HepG2 (cell line): ENCODE measurements around the gene EGLN2. TPM values are rescaled to one million over a fixed set of nuclear protein-coding genes. Genes with fewer than 3 reads are reported as not detected.

Source experiments
- ETV5 ChIP-seq: IDR thresholded peaks from 2 replicates; pipeline ENCODE4 v1.6.1; 2018; ENCODE audit warnings: missing biosample characterization, missing genetic modification reagents, inconsistent platforms, borderline replicate concordance
- FOXK1 ChIP-seq: sonication (generic); formaldehyde crosslinking; IDR thresholded peaks from 2 replicates; pipeline ENCODE4 v1.4.0; 2020; ENCODE audit warnings: low read depth, missing genetic modification reagents, borderline replicate concordance
- KDM2A ChIP-seq: sonication (generic); formaldehyde crosslinking; IDR thresholded peaks from 2 replicates; pipeline ENCODE4 v1.4.0; 2020; ENCODE audit warnings: low read depth, missing genetic modification reagents, borderline replicate concordance
- KLF15 ChIP-seq: sonication (generic); formaldehyde crosslinking; IDR thresholded peaks from 2 replicates; pipeline ENCODE4 v1.8.1; 2023; ENCODE audit warnings: borderline replicate concordance, mild to moderate bottlenecking, inconsistent platforms, missing genetic modification reagents, mixed read lengths
- MEIS1 ChIP-seq: sonication (generic); formaldehyde crosslinking; IDR thresholded peaks from 2 replicates; pipeline ENCODE4 v1.9.0; 2021; ENCODE audit warnings: mild to moderate bottlenecking, missing genetic modification reagents, moderate library complexity, borderline replicate concordance
- MLLT10 ChIP-seq: sonication (generic); formaldehyde crosslinking; IDR thresholded peaks from 2 replicates; pipeline ENCODE4 v1.4.0; 2020; ENCODE audit warnings: missing genetic modification reagents
- NR1H2 ChIP-seq: sonication (generic); formaldehyde crosslinking; IDR thresholded peaks from 2 replicates; pipeline ENCODE4 v1.8.1; 2022; ENCODE audit warnings: low read depth, missing genetic modification reagents, borderline replicate concordance
- POLR2G ChIP-seq: fragments of 200-400 bp; formaldehyde crosslinking; IDR thresholded peaks from 2 replicates; pipeline ENCODE4 v1.6.1; 2018; ENCODE audit warnings: mild to moderate bottlenecking, low read depth, low read length, moderate library complexity
- RAD21 ChIP-seq: fragments of 450-650 bp; formaldehyde crosslinking; IDR thresholded peaks from 2 replicates; pipeline ENCODE4 v1.5.0; 2020; ENCODE audit warnings: mild to moderate bottlenecking
- SAFB2 ChIP-seq: sonication (generic); formaldehyde crosslinking; IDR thresholded peaks from 2 replicates; pipeline ENCODE4 v1.5.1; 2020; ENCODE audit warnings: missing genetic modification reagents, low read depth, mild to moderate bottlenecking, borderline replicate concordance
- TCF7L2 ChIP-seq: IDR thresholded peaks from 2 replicates; pipeline ENCODE4 v1.6.1; 2011; ENCODE audit warnings: mild to moderate bottlenecking, low read depth, low read length, moderate library complexity
- ZNF670 ChIP-seq: sonication (generic); formaldehyde crosslinking; IDR thresholded peaks from 2 replicates; pipeline ENCODE4 v1.8.0; 2022; ENCODE audit warnings: mild to moderate bottlenecking, missing genetic modification reagents, borderline replicate concordance
- ZNF772 ChIP-seq: sonication (generic); formaldehyde crosslinking; IDR thresholded peaks from 2 replicates; pipeline ENCODE4 v1.5.0; 2020; ENCODE audit warnings: mild to moderate bottlenecking, missing genetic modification reagents
- ZSCAN22 ChIP-seq: sonication (generic); formaldehyde crosslinking; IDR thresholded peaks from 2 replicates; pipeline ENCODE4 v1.4.0; 2020; ENCODE audit warnings: mild to moderate bottlenecking, missing genetic modification reagents
- polyA plus RNA-seq, 8 experiments: library from polyadenylated mRNA; depleted of rRNA in 3 of 8; stranded (reverse) in 7 of 8; unstranded in 1 of 8; fragments of >200 nt; fragmentation: Illumina TruSeq in 4 of 8; extraction: Trizol in 4 of 8; gene quantifications; 2 replicates each; pipeline versions ENCODE4 v1.2.1 to v1.2.3, GENCODE V29; 2011 to 2016; ENCODE audit warnings: low read depth in 4 of 8, missing spikeins in 1 of 8, mixed read lengths in 1 of 8; ENCODE audit not compliant: insufficient read depth in 1 of 8
- total RNA-seq, 5 experiments: library from RNA; depleted of rRNA; stranded (reverse); fragments of >200 nt; fragmentation: Illumina TruSeq; extraction: Trizol; gene quantifications; 2 replicates each; pipeline ENCODE4 v1.2.3, GENCODE V29; 2016; ENCODE audit warnings: low read depth in 1 of 5
- TF ChIP-seq, protein P1 (sequence below): sonication (generic); formaldehyde crosslinking; IDR thresholded peaks from 2 replicates; pipeline ENCODE4 v1.9.0; 2021; ENCODE audit warnings: missing genetic modification reagents, mild to moderate bottlenecking, borderline replicate concordance
- TF ChIP-seq, protein P2 (sequence below): sonication (generic); formaldehyde crosslinking; IDR thresholded peaks from 2 replicates; pipeline ENCODE4 v1.5.0; 2020; ENCODE audit warnings: missing genetic modification reagents
- TF ChIP-seq, protein P3 (sequence below): sonication (generic); formaldehyde crosslinking; IDR thresholded peaks from 2 replicates; pipeline ENCODE4 v1.8.0; 2022; ENCODE audit warnings: mild to moderate bottlenecking, missing genetic modification reagents; ENCODE audit not compliant: insufficient replicate concordance
- TF ChIP-seq, protein P4 (sequence below): sonication (generic); formaldehyde crosslinking; IDR thresholded peaks from 2 replicates; pipeline ENCODE4 v1.4.0; 2020; ENCODE audit warnings: mild to moderate bottlenecking, missing genetic modification reagents
- TF ChIP-seq, protein P5 (sequence below): IDR thresholded peaks from 2 replicates; pipeline ENCODE4 v1.6.1; 2018; ENCODE audit warnings: missing genetic modification reagents
- TF ChIP-seq, protein P6 (sequence below): sonication (generic); formaldehyde crosslinking; IDR thresholded peaks from 2 replicates; pipeline ENCODE4 v1.5.0; 2020; ENCODE audit warnings: missing genetic modification reagents

EGLN2 gene
- total and polyA plus RNA-seq, 2 of the 13 experiments (the other 11 are each of a cell fraction or from before 2014, with no cell fraction given): 16.5 to 40.8 TPM

DNA sequence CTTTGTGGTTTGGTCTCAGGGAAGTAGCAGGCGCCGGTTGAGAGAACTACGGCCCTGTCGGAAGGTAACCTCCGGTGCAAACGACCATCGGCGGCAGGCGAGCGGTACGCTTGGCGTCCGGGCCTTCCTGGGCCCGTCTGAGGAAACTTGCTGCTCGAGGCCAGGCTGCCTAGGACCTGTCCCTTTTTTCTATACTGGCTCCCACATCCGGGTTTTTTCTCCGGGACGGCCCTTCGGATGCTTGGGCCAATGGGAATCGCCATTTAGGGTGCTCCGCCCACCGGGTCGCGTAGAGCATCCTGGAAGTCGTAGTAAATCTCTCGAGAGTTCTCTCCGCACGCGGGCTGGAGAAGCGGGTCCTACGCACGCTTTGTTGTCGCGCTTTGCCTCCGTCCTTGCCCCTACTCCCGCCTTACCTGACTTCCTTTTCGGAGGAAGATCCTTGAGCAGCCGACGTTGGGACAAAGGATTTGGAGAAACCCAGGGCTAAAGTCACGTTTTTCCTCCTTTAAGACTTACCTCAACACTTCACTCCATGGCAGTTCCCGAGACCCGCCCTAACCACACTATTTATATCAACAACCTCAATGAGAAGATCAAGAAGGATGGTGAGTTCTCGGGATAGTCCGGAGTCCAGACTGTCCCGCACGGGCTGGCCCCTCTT is 48.0 kb upstream of the EGLN2 start, which contains the start of gene SNRPA (continued):
- TF ChIP-seq, protein P1, sequence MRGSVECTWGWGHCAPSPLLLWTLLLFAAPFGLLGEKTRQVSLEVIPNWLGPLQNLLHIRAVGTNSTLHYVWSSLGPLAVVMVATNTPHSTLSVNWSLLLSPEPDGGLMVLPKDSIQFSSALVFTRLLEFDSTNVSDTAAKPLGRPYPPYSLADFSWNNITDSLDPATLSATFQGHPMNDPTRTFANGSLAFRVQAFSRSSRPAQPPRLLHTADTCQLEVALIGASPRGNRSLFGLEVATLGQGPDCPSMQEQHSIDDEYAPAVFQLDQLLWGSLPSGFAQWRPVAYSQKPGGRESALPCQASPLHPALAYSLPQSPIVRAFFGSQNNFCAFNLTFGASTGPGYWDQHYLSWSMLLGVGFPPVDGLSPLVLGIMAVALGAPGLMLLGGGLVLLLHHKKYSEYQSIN: no peak
- TF ChIP-seq ZNF670 (CRISPR knock-in tag): 0 out of 2 replicates have a peak, but pooled peaks have one; percentile 72
- no peak for TF ChIP-seq ZSCAN22 (CRISPR knock-in tag)
- no peak for TF ChIP-seq RAD21 (CRISPR knock-in tag)
- TF ChIP-seq ETV5: no peak
- no peak for TF ChIP-seq KLF15 (CRISPR knock-in tag)
- TF ChIP-seq, protein P2, sequence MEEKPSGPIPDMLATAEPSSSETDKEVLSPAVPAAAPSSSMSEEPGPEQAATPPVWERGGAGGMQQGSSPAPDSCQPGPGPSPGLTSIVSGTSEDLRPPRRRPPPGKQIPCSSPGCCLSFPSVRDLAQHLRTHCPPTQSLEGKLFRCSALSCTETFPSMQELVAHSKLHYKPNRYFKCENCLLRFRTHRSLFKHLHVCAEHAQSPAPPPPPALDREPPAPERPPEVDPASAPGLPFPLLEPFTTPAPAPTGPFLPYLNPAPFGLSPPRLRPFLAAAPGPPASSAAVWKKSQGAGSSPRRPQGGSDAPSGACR (CRISPR knock-in tag): peak; percentile 46; the same call in 1 of the 2 replicates
- TF ChIP-seq KDM2A (CRISPR knock-in tag): peak; percentile 16; the same call in 1 of the 2 replicates
- TF ChIP-seq, protein P3, sequence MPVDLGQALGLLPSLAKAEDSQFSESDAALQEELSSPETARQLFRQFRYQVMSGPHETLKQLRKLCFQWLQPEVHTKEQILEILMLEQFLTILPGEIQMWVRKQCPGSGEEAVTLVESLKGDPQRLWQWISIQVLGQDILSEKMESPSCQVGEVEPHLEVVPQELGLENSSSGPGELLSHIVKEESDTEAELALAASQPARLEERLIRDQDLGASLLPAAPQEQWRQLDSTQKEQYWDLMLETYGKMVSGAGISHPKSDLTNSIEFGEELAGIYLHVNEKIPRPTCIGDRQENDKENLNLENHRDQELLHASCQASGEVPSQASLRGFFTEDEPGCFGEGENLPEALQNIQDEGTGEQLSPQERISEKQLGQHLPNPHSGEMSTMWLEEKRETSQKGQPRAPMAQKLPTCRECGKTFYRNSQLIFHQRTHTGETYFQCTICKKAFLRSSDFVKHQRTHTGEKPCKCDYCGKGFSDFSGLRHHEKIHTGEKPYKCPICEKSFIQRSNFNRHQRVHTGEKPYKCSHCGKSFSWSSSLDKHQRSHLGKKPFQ (CRISPR knock-in tag): no peak
- peak; percentile 15; the same call in 1 of the 2 replicates for TF ChIP-seq FOXK1 (CRISPR knock-in tag)
- TF ChIP-seq, protein P4, sequence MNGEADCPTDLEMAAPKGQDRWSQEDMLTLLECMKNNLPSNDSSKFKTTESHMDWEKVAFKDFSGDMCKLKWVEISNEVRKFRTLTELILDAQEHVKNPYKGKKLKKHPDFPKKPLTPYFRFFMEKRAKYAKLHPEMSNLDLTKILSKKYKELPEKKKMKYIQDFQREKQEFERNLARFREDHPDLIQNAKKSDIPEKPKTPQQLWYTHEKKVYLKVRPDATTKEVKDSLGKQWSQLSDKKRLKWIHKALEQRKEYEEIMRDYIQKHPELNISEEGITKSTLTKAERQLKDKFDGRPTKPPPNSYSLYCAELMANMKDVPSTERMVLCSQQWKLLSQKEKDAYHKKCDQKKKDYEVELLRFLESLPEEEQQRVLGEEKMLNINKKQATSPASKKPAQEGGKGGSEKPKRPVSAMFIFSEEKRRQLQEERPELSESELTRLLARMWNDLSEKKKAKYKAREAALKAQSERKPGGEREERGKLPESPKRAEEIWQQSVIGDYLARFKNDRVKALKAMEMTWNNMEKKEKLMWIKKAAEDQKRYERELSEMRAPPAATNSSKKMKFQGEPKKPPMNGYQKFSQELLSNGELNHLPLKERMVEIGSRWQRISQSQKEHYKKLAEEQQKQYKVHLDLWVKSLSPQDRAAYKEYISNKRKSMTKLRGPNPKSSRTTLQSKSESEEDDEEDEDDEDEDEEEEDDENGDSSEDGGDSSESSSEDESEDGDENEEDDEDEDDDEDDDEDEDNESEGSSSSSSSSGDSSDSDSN (CRISPR knock-in tag): no peak
- TF ChIP-seq NR1H2 (CRISPR knock-in tag): 0 out of 2 replicates have a peak, but pooled peaks have one; percentile 18
- TF ChIP-seq, protein P5, sequence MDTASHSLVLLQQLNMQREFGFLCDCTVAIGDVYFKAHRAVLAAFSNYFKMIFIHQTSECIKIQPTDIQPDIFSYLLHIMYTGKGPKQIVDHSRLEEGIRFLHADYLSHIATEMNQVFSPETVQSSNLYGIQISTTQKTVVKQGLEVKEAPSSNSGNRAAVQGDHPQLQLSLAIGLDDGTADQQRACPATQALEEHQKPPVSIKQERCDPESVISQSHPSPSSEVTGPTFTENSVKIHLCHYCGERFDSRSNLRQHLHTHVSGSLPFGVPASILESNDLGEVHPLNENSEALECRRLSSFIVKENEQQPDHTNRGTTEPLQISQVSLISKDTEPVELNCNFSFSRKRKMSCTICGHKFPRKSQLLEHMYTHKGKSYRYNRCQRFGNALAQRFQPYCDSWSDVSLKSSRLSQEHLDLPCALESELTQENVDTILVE (CRISPR knock-in tag): no peak
- no peak for TF ChIP-seq SAFB2
- TF ChIP-seq, protein P6, sequence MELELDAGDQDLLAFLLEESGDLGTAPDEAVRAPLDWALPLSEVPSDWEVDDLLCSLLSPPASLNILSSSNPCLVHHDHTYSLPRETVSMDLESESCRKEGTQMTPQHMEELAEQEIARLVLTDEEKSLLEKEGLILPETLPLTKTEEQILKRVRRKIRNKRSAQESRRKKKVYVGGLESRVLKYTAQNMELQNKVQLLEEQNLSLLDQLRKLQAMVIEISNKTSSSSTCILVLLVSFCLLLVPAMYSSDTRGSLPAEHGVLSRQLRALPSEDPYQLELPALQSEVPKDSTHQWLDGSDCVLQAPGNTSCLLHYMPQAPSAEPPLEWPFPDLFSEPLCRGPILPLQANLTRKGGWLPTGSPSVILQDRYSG (CRISPR knock-in tag): peak; percentile 78; the same call in 1 of the 2 replicates
- TF ChIP-seq TCF7L2: no peak
- peak; percentile 84 for TF ChIP-seq POLR2G
- no peak for TF ChIP-seq MLLT10 (CRISPR knock-in tag)
- TF ChIP-seq MEIS1: no peak
- TF ChIP-seq ZNF772 (CRISPR knock-in tag): no peak; the same call in 1 of the 2 replicates
